Stimulated activated CD8-positive, alpha-beta memory T cell treated with anti-CD3 and anti-CD28 coated beads, Interleukin-7, amount 100 ng/mL, for 48 hours (primary cell): Measurements from ENCODE around the gene RPS6KA2.

Experiments
- DNase-seq, 2 donors: peaks; one replicate each; pipeline ENCODE4 v3.0.0-alpha.2; 2020; ENCODE audit warnings: low read depth in 1 of 2; ENCODE audit errors: extremely low read depth in 1 of 2

Gene RPS6KA2

DNA sequence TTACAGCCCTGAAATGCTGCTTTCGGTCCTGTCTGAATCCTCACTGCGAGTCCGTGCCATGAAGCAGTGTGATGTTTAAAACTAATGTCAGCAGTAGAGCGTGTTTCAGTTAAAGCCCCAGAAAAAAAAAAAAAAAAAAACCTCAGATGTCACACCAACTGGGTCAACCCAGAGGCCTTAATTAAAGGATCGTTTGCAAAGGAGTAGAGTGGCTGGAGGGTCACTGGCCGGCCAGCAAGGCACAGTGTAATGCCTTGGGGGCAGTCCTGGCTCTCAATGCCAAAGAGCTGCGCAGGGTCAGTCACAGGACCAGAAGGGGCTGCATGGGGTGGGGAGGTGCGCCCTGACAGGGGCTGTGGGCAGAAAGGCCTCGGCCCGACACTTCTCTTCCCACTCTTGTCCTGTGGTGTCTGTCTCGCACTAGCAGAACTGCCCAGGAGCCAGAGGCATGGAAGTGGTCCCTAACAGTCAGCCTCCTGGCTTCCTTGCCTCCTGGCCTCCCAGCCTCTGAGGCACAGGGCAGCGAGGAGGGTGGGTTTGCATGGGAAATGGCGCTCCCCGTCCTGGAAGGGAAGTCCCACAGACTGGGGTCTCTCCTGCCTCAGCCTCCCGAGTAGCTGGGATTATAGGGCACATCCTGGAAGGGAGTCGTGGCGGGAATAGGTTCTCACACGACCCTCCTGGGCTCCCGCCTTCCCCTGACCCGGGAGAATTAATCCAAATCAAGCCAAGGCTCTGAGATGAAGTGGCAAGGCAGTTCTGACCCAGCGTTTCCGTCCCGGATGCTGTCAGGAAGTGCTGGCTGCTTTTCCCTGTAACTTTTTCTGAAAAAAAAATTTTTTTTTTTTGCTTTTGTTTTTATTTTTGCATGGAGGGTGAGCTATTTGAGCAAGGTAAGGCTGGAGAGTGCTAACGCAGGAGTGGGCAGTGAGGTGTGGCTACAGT lies 190.6 kb downstream of the RPS6KA2 start:
- no peak for DNase-seq

DNA sequence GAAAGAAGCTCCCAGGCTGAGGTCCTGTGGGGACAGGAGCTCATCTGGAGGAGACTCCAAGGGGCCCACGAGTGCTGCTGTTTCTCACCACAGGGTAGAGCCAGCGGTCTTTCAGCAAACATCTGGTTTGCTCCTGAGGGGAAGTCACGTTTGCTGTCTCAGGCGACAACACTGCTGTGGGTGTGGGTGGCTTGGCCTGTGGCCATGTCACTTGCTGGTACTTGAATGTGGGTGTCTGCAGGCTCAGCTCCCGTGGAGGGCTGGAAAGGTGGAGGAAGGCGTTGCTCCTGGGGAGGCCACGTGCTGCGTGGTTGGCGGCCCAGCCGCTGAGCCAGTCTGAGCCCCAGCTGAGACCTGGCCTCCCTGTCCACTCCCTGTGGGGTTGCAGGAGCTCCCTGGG lies 191.5 kb downstream of the RPS6KA2 start:
- DNase-seq, result no peak

DNA sequence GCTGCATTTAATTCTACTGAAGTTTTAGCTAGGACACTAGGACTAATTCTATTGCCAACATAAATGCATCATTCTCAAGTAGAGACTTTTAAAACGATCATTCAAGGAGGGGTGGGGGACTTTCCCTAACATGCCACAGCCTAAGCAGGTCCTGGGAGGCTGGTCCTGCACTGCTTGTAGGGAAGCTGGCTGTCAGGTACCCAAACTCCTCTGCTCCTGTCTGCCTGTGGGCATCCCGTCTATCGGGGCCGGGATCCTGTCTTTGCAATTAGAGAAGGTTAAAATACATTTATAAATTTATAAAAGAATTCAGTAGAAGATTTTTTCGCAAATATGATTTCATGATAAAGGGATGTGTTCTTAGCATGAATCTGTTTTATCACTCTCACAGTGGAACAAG lies 192.7 kb downstream of the RPS6KA2 start:
- DNase-seq, result no peak

DNA sequence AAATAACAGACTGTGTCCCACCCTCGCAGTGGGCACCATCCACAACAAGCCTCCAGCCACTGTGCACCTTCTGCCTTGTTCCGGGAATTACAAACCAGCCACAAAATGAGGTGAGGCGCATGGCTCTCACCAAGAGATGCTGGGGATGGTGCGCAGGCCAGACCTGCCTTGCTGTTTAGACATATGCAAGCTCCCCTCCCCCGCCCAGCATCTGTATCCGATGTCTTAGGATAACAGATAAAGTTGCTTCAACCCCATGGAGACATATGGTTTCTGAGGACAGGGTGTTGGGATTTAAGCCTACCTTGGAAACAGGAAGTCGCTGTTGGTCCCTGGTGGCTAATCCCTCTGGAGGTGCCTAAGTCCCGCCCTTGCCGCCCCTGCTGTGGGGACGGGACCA lies 194.0 kb downstream of the RPS6KA2 start:
- DNase-seq, result no peak

DNA sequence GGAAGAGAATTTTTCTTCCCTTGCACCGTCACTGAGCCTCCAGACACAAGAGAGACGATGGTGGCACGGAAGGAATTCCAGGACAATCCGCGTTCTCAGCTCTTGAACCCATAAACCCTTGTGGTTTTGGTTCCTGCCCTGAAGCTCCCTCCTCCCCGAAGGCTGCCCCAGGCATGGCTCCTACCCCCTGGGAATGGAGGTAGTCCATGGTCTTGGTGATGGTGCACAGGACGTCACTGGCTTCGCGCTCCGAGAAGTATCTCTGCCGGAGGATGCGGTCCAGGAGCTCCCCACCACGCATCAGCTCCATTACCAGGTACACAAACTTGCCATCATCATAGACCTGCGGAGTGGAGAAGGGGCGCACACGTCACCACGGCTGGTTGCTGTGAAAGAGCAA lies 196.8 kb downstream of the RPS6KA2 start:
- no peak for DNase-seq

DNA sequence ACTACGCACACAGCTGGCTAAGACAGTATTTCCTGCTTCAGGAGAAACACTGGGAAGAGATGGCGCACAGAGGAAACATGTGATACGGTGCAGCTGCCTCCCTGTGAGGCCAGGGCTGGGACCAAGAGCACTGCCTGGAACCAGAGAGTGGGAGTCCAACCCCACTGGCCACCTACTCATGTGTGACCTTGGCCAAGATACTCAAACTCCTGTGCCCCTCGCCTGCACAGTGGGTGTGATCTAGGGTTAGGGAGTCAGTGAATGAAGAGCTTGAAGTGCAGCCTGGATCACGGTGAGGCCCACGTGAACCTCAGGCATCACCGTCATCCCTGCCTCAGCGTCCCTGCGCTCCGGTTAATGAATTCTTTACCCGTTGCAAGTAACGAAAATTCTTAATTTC lies 202.6 kb downstream of the RPS6KA2 start:
- DNase-seq, result no peak

DNA sequence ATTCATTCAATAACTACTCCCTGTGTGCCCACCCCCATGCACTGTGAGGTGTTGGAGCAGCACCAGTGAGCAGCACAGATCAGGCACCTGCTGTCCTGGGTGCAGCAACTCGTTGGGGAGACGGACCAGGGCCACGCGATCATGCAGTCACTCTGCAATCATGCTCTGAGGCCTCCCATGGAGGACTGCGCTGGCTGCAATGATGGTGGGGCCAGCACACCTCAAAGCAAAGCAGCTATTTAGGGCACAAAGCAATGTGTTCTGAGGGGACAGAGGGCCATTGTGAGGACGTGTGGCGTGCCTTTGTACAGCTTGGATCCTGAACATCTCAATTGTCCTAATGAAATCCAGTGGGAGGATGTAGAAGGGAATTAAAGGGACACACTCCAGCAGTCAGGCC lies 203.3 kb downstream of the RPS6KA2 start:
- DNase-seq, result no peak

DNA sequence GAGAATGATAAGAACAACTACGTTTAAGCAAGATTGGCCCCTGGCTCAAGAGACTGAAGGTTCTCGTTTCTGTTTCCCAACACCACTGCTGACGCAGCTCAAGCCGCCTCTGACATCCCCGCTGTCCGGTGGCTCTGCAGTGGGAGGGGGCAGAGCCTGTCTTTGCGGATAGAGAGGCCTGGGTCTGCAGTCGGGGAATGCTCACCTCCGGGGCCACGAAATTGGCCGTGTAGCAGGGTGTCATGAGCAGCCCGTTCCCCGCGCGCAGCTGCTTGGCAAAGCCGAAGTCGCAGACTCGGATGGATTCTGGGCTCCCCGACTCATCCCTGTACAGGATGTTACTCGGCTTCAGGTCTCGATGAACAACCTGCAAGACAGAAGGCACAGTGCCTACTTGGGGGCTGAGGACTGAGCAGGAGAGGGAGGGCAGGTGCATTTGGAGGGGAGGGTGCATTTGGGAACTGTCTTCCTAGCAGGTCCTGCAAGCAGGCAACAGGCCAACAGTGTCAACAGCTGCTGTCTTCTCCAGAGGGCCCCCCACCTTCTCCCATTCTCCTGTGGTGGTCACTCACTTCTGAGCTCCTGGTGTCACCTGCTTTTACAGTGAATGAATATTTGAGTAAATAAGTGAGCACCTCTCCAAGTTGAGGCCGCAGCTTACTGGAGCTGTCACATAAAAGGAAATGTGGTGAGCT lies 203.9 kb downstream of the RPS6KA2 start:
- no peak for DNase-seq

DNA sequence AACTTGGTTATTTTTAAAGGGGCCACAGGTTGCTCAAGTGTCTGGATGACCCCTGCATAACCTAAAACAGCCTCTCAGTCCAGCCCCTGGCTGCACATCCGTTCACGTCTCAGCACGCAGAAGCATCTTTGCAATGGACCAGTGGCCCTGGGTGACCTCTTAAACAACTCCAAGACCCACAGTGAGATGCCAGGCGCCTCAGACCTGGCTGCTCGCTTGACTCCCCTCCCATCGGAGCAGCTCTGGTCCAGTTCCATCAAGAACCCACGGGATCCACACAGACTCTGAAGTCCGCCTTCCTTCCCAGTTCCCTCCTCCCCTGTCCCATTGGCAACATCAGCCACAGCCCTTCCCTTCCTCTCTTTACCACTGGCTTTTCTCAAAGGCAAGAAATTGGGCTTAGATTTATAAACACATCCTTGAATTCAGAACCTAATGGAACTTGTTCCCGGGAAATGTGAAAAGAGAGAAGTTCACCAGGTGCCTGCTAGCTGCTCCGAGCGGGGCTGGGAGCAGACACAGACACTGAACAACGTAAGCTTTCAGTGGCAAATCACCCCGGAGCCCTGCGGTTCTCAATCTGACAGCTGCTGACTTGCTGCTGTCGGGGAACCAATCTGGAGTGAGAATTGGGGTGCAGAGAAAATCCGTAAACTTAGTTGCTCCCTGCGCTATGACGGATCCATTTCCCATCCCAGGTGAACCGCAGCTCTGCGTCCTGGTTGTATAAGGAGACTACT lies 204.7 kb downstream of the RPS6KA2 start:
- DNase-seq, result no peak

DNA sequence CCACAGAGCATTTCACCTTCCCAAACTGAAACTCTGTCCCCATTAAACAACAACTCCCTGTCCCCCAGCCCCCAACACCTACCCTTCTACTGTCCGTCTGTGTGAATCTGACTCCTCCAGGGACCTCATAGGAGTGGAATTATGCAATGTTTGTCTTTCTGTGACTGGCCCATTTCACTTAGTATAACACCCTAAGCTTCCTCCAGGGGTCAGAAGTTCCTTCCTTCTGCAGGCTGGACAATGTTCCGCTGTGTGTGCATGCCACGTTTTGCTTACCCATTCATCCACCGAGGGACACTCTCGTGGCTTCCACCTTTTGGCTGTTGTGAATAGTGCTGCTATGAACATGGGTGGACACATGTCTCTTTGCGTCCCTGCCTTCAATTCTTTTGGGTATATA lies 206.7 kb downstream of the RPS6KA2 start:
- DNase-seq, result no peak

DNA sequence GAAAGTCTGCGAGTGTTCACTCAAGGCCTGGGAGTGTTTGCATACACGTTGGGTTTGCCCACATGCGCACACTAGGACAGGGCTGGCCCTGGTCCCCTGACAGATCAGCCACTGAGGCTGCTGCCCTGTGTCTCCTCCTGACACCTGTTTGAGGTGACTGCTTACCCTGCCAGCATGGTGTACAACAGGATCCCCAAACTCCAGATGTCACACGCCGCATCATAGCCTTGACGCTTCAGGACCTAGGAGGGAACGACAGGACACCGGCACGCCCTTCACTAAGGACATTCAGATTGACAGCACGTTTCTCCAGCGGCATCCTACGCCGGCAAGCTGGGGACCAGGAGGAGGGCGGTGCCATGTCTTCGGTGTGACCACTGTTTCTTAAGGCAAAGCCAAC lies 207.3 kb downstream of the RPS6KA2 start:
- DNase-seq, result no peak

DNA sequence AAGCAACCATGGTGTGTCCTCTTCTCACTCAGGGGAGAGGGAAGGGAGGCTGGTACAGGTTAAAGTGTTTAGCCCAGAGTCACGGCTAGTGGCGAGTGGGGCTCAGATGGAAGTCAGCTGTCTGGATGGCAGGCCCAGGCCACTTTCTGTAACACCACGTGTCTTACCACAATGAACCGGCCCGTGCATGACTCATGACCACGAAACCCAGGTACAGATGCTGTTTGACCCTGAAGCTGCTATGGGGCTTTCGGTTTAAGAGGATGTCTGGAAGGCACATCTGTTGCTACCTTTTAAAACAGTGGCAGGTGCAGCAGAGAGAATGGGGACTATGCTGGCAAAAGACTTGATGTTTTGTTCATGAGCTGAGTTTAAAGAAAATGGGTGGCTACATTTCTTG lies 207.8 kb downstream of the RPS6KA2 start:
- DNase-seq, result peak; percentile 53 to 69

DNA sequence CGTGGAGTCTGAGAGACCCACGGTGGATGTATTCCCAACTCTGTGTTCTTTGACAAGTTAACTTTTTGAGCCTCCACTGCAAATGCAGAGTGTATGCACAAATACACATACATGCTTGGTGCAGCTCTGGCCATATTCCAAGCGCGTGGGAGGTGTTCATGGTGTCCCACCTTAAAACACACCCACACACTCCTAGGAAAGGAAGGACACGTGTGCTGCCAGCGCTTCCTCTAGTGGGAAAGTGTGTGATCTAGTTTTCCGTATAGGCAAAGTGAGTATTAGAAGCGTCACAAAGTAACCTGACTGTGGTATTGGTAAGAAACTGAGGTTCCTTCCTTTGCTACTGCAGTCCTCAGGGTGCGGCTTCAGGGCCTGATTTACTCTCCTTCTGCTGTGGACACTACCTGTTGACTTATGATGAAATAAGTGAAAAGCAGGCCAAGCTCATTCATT lies 208.3 kb downstream of the RPS6KA2 start:
- peak in 1 of 2 donors; percentile 17 for DNase-seq

DNA sequence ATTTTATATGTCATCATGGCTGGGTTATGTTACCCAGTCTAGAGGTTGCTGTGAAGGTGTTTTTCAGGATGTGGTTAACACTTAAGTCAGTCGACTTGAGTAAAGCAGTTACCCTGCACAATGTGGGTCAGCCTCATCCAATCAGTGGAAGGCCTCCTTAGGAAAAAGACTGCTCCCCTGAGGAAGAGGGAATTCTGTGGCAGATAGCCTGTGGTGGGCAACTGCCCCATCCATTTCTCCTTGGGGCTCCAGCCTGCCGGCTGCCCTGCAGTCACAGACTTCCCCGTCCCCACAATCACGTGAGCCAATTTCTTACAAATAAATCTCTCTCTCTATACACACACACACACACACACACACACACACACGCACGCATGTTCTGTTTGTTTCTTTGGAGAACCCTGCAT lies 209.8 kb downstream of the RPS6KA2 start:
- peak in 1 of 2 donors; percentile 14 for DNase-seq

DNA sequence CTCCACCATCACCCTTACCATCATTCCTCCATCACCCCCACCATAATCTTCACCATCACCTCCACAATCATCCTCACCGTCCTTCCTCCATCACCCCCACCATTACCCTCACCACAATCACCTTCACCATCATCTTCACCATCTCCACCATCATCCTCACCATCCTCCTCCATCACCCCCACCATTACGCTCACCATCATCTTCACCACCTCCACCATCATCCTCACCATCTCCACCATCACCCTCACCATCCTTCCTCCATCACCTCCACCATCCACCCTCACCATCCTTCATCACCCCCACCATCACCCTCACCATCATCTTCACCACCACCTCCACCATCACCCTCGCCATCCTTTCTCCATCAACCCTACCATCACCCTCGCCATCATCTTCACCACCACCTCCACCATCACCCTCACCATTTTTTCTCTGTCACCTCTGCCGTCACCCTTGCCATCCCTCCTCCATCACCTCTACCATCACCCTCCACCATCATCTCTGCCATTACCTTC lies 211.2 kb downstream of the RPS6KA2 start:
- no peak for DNase-seq

DNA sequence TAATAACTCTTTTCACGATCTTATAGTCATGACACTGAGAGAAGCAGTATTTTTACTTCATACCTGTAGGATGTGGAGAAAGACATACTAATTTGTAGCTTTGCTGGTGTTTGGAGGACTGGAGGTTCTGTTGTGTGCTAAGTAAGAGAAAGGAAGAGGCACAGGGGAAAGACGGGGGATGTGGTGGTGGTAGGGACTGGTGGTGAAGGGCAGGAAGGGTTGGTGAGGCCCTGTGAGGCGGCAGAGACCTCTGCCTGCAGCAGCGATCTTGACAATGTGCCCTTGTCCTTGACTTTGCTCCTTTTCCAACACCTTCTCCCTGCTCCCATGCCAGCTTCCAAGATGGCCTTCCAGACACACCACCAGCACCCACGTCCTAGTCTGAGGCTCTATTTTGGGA lies 211.7 kb downstream of the RPS6KA2 start:
- DNase-seq, result peak in 1 of 2 donors; percentile 13

DNA sequence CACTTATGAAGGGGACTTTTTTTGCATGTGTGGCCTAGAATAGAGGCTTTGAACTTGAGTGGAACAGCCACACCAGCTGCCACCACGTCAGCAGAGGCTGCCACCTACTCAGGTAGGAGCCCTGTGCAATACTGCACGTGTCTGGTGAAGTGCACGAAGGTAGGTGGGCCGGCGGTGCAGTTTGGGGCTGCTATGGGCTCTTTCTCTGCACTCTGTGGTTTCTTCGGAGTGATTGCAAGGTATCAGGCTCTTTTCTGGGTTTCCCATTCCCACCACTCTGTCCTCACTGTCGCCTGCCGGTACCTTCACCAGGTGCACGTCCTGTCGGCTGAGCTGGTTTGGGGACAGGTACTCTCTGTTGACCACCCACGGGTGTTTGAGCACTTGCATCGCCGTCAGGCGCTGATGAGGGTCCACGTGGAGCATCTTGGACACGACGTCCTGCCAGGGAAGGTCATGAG lies 213.5 kb downstream of the RPS6KA2 start:
- no peak for DNase-seq

DNA sequence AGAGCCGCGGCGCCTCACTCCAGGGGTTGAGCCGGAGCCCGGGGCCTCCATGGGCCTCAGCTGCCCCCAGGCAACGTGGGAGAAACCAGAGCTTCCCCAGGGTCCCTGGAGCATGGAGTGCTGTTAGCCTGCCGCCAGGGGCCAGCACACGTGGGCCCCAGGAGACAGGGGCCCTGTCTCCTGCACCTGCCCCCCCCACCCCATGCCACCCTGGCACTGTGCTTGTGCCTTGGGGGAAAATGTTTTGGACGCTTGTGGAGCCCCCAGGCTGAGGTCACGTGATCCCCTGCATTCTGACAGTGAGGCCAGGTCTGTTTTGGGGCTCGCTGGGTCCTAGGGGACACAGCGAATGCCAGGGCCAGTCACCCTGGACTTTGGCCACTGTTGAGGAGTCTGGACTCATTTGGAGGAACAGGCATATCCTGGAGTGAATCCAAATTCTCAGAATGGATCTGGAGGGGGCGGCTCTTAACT lies 214.1 kb downstream of the RPS6KA2 start:
- no peak for DNase-seq

DNA sequence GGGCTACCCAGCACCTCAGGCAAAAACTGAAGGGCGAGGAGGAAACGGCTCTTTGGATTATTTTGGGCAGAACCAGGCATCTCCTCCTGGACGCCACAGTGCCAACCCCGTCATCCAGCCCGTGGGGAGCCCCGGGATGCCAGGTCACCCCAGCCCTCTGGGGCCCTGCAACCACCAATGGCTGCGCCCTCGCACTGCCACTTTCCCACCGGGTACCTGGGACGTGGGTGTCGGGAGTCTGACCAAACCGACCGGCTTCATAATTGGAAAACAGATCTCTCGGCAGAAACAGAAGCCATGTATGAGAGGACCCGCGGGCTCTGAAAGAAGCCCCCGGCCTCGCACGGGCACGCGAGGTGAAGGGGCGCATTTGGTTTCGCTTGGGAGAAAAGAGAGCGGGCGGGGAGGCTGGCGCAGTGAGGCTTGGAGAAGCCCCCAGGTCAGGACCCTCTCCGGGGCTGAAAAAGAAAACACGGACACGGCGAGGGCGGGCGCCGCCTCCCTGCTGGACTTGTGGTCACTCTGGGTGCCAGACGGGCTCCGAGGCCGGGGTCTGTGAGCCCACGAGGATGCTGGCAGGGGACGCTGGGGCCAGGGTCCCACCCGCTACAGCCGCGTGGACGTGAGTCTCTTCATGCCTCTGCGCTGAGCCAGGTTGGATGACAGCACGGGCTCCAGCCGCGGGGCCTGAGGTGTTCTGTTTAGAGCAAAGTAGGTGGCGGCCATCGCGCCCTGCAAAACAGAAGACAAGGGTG lies 214.7 kb downstream of the RPS6KA2 start:
- no peak for DNase-seq

DNA sequence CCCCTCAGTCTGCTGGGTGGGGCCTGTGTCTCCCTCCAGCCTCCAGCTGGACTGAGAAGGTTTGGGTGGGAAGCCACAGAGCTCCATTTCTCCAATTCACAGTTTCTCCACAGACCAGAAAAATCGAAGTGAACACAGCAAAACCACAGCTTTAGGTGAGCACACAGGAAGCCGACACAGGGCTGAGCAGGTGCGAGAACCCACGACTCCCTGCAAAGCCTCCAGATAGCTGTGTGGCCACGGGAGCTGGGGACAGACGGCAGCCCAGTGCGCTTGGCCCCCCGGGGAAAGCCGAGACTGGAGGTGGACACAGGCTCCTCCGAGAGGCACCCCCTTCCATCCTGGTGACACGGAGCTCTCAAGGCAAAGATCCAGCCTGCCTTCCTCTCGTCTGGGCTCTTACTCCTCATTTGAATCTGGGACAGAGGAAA lies 215.3 kb downstream of the RPS6KA2 start:
- DNase-seq, result no peak
